ENCODE results near the gene RDH13.
A peak's percentile ranks its signal among the peaks of the same experiment; 100 is the strongest.
"Not testable (repeated sequence)": the region's sequence is repeated elsewhere in the genome, so short reads cannot be mapped to it uniquely, and the experiment has no call there.

RDH13 gene

GRCh38 chr19:55062735-55063491, at the start of gene RDH13:
Gene RDH13, minus strand, starts transcription at chr19:55063148. Its CDS starts 116 bp downstream, at chr19:55063032.
- peak; percentile 91 for DNase-seq

GRCh38 chr19:55112246-55112776, 49.4 kb upstream of the RDH13 start:
- no peak for DNase-seq

- DNase-seq, result no peak
Measured at GRCh38 chr19:55111238-55111831, 48.4 kb upstream of the RDH13 start.

- DNase-seq, result no peak
Measured at GRCh38 chr19:55109527-55110291, 46.8 kb upstream of the RDH13 start.

- not testable (repeated sequence) for DNase-seq
Measured at GRCh38 chr19:55107252-55107651, 44.3 kb upstream of the RDH13 start.

- no peak for DNase-seq
Measured at GRCh38 chr19:55106591-55106990, 43.6 kb upstream of the RDH13 start.

- no peak for DNase-seq
Measured at GRCh38 chr19:55105237-55105636, 42.3 kb upstream of the RDH13 start.

GRCh38 chr19:55103190-55103589, 40.2 kb upstream of the RDH13 start:
- DNase-seq, result no peak

GRCh38 chr19:55101261-55101660, 38.3 kb upstream of the RDH13 start:
- DNase-seq, result no peak

GRCh38 chr19:55099557-55100506, 36.9 kb upstream of the RDH13 start:
- DNase-seq, result no peak

GRCh38 chr19:55098716-55099556, 36.0 kb upstream of the RDH13 start:
- DNase-seq, result no peak

- no peak for DNase-seq
Measured at GRCh38 chr19:55097864-55098715, 35.1 kb upstream of the RDH13 start.

- no peak for DNase-seq
Measured at GRCh38 chr19:55096061-55096701, 33.2 kb upstream of the RDH13 start.

GRCh38 chr19:55095260-55096060, 32.5 kb upstream of the RDH13 start:
- DNase-seq, result no peak

- no peak for DNase-seq
Measured at GRCh38 chr19:55094456-55095259, 31.7 kb upstream of the RDH13 start.

GRCh38 chr19:55092423-55093318, 29.7 kb upstream of the RDH13 start:
- no peak for DNase-seq

- DNase-seq, result no peak
Measured at GRCh38 chr19:55091955-55092354, 29.0 kb upstream of the RDH13 start.
